ENCODE data around the gene ZNF296.

Gene ZNF296

GRCh38 chr19:45058622-45059159 is 17.6 kb downstream of the ZNF296 start:
- DNase-seq (ENCODE audit: low read depth in 2 of 2): no peak

GRCh38 chr19:45057444-45057843 is 18.8 kb downstream of the ZNF296 start:
- DNase-seq (ENCODE audit: low read depth in 2 of 2): no peak

GRCh38 chr19:45056831-45057230 is 19.4 kb downstream of the ZNF296 start:
- DNase-seq (ENCODE audit: low read depth in 2 of 2): no peak

- DNase-seq (ENCODE audit: low read depth in 2 of 2): no peak
Observed at GRCh38 chr19:45051929-45052579, 24.2 kb downstream of the ZNF296 start.

GRCh38 chr19:45050036-45050435 is 26.2 kb downstream of the ZNF296 start:
- no peak for DNase-seq (ENCODE audit: low read depth in 2 of 2)

GRCh38 chr19:45049073-45049736 is 27.1 kb downstream of the ZNF296 start:
- no peak for DNase-seq (ENCODE audit: low read depth in 2 of 2)

- no peak for DNase-seq (ENCODE audit: low read depth in 2 of 2)
Observed at GRCh38 chr19:45047188-45047797, 29.0 kb downstream of the ZNF296 start.

- DNase-seq (ENCODE audit: low read depth in 2 of 2): no peak
Observed at GRCh38 chr19:45046355-45046754, 29.9 kb downstream of the ZNF296 start.

GRCh38 chr19:45045671-45046353 is 30.5 kb downstream of the ZNF296 start:
- no peak for DNase-seq (ENCODE audit: low read depth in 2 of 2)

GRCh38 chr19:45041125-45041524 is 35.2 kb downstream of the ZNF296 start:
- no peak for DNase-seq (ENCODE audit: low read depth in 2 of 2)

- DNase-seq (ENCODE audit: low read depth in 2 of 2): no peak
Observed at GRCh38 chr19:45040059-45040771, 36.1 kb downstream of the ZNF296 start.

GRCh38 chr19:45038931-45039893 is 37.1 kb downstream of the ZNF296 start, which contains the start of gene CLASRP:
Gene CLASRP, plus strand, starts transcription at chr19:45039045. Its CDS starts 1,168 bp downstream, at chr19:45040213.
- DNase-seq (ENCODE audit: low read depth in 2 of 2): peak; percentile 74 to 82

- DNase-seq (ENCODE audit: low read depth in 2 of 2): no peak
Observed at GRCh38 chr19:45037393-45038169, 38.7 kb downstream of the ZNF296 start.

GRCh38 chr19:45035755-45036154 is 40.5 kb downstream of the ZNF296 start:
- no peak for DNase-seq (ENCODE audit: low read depth in 2 of 2)

- DNase-seq (ENCODE audit: low read depth in 2 of 2): no peak
Observed at GRCh38 chr19:45032421-45032820, 43.9 kb downstream of the ZNF296 start.

GRCh38 chr19:45030825-45031224 is 45.5 kb downstream of the ZNF296 start:
- DNase-seq (ENCODE audit: low read depth in 2 of 2): no peak

GRCh38 chr19:45027371-45027770 is 48.9 kb downstream of the ZNF296 start:
- no peak for DNase-seq (ENCODE audit: low read depth in 2 of 2)

GRCh38 chr19:45025264-45025663 is 51.0 kb downstream of the ZNF296 start:
- no peak for DNase-seq (ENCODE audit: low read depth in 2 of 2)

- DNase-seq (ENCODE audit: low read depth in 2 of 2): no peak
Observed at GRCh38 chr19:45023048-45023447, 53.2 kb downstream of the ZNF296 start.

- DNase-seq (ENCODE audit: low read depth in 2 of 2): no peak
Observed at GRCh38 chr19:45021971-45022370, 54.3 kb downstream of the ZNF296 start.
